OCI-LY1 (cell line): ENCODE data around the gene ERBB2.

Experiments used
- CTCF ChIP-seq: fragments of 200-600 bp; sonication (generic), shearing (Covaris generic); IDR thresholded peaks from 2 replicates; pipeline ENCODE4 v1.5.1; 2017; ENCODE audit warnings: mild to moderate bottlenecking, antibody characterized with exemption, low read length, moderate library complexity, mixed read lengths
- EZH2 ChIP-seq: fragments of 200-600 bp; sonication (generic), shearing (Covaris generic); IDR thresholded peaks from 2 replicates; pipeline ENCODE4 v1.8.0; 2017; ENCODE audit warnings: borderline replicate concordance, mixed run types, mild to moderate bottlenecking, antibody characterized with exemption, low read length, moderate library complexity, mixed read lengths

DNA sequence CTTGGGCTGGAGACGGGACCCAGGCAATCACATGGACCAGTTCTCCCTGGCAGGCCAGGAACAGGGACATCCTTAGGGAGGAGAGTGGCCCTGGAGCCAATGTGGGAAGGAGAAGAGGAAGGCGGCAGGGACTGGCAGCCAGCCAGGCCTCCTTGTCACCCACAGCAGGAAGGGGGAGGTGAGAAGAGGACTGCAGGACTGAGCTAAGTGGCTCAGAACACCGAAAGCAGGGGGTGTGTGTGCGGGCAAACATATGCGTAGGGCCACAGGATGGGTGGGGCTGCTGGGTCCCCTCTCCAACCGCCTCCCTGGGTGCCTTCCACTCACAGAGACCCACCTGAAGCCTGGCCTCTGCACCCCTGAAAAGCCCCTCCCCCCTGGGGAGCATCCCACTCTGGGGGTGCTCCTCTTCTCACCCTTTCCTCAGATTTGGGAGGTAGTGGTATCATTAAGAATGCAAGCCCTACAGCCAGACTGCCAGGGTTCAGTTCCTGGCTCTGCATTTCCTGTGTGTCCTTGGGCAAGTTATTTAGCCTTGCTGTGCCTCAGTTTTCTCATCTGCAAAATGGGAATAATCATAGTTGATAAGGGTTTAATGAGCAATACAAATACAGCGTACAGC is 23.6 kb upstream of the ERBB2 start:
- TF ChIP-seq EZH2 = no peak
- TF ChIP-seq CTCF = no peak
